ENCODE results near the gene HTR4.

DNA sequence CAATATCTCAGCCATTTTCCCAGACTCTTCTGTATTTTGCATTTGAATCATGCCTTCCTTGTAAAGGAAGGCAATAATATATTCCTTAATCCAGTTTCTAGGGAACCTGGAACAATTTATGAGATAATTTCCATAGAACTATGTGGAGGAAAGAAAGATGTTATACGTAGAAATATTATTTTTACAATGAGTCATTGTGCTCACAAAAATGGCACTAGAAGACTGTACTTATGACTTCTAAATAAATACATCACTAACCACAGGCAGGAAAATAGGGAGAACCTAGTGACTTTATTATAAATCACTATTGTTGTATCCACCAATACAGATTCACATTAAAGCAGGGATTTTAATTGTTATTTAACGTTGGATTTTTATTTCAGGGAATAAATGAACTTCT, 182.9 kb downstream of the HTR4 start:
- TF ChIP-seq, protein P1, sequence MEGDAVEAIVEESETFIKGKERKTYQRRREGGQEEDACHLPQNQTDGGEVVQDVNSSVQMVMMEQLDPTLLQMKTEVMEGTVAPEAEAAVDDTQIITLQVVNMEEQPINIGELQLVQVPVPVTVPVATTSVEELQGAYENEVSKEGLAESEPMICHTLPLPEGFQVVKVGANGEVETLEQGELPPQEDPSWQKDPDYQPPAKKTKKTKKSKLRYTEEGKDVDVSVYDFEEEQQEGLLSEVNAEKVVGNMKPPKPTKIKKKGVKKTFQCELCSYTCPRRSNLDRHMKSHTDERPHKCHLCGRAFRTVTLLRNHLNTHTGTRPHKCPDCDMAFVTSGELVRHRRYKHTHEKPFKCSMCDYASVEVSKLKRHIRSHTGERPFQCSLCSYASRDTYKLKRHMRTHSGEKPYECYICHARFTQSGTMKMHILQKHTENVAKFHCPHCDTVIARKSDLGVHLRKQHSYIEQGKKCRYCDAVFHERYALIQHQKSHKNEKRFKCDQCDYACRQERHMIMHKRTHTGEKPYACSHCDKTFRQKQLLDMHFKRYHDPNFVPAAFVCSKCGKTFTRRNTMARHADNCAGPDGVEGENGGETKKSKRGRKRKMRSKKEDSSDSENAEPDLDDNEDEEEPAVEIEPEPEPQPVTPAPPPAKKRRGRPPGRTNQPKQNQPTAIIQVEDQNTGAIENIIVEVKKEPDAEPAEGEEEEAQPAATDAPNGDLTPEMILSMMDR (IDR thresholded peaks at IDR 0.05): no peak
- TF ChIP-seq GATA3 (IDR thresholded peaks at IDR 0.05; ENCODE audit: borderline replicate concordance): no peak
- TF ChIP-seq MYC (IDR thresholded peaks at IDR 0.05; ENCODE audit: borderline replicate concordance, low read length): no peak
- TF ChIP-seq CBX8 (IDR thresholded peaks at IDR 0.05): no peak
- TF ChIP-seq, protein P2, sequence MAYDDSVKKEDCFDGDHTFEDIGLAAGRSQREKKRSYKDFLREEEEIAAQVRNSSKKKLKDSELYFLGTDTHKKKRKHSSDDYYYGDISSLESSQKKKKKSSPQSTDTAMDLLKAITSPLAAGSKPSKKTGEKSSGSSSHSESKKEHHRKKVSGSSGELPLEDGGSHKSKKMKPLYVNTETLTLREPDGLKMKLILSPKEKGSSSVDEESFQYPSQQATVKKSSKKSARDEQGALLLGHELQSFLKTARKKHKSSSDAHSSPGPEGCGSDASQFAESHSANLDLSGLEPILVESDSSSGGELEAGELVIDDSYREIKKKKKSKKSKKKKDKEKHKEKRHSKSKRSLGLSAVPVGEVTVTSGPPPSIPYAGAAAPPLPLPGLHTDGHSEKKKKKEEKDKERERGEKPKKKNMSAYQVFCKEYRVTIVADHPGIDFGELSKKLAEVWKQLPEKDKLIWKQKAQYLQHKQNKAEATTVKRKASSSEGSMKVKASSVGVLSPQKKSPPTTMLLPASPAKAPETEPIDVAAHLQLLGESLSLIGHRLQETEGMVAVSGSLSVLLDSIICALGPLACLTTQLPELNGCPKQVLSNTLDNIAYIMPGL (CRISPR knock-in tag; IDR thresholded peaks at IDR 0.05; ENCODE audit: borderline replicate concordance): no peak
- no peak for TF ChIP-seq RARB (CRISPR knock-in tag; IDR thresholded peaks at IDR 0.05)
- TF ChIP-seq, protein P3, sequence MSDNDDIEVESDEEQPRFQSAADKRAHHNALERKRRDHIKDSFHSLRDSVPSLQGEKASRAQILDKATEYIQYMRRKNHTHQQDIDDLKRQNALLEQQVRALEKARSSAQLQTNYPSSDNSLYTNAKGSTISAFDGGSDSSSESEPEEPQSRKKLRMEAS (IDR thresholded peaks at IDR 0.05): no peak
- no peak for TF ChIP-seq FOSB (CRISPR knock-in tag; IDR thresholded peaks at IDR 0.05)
- no peak for TF ChIP-seq EP300 (IDR thresholded peaks at IDR 0.05)
- TF ChIP-seq JUNB (IDR thresholded peaks at IDR 0.05): no peak
